ENCODE measurements around the gene RAC3.

RAC3 gene

GRCh38 chr17:82076785-82077591 lies 45.5 kb downstream of the RAC3 start:
- Histone ChIP-seq H3K27me3 (ENCODE audit: insufficient read depth, insufficient read length) (no peaks in the 10 kb centered on the region), H3K4me3 (ENCODE audit: insufficient read length, low read depth) (no peak overlapping the region), H3K9ac (ENCODE audit: insufficient read length, low read depth) (peak overlapping the region; percentile 45), H3K4me1 (ENCODE audit: insufficient read depth, insufficient read length) (peaks cover 19% of the 10 kb centered on the region), H3K9me3 (ENCODE audit: insufficient read depth, low read length) (no peaks in the 10 kb centered on the region), H3K36me3 (ENCODE audit: insufficient read depth, insufficient read length, low read length) (peaks cover 55% of the 10 kb centered on the region)
- TF ChIP-seq ZNF274 (IDR thresholded peaks at IDR 0.05; ENCODE audit: low read depth, low read length) = no peak
- TF ChIP-seq SUZ12 (IDR thresholded peaks at IDR 0.05; ENCODE audit: extremely low read depth, insufficient read depth, insufficient read length) = no peak
- TF ChIP-seq YY1 (IDR thresholded peaks at IDR 0.05; ENCODE audit: insufficient read depth, insufficient read length) = no peak
- DNase-seq (ENCODE audit: low read depth, low spot score) = no peak

- Histone ChIP-seq H3K4me1 (ENCODE audit: insufficient read depth, insufficient read length) (peaks cover 19% of the 10 kb centered on the region), H3K36me3 (ENCODE audit: insufficient read depth, insufficient read length, low read length) (peaks cover 63% of the 10 kb centered on the region), H3K9ac (ENCODE audit: insufficient read length, low read depth) (no peak overlapping the region), H3K4me3 (ENCODE audit: insufficient read length, low read depth) (no peak overlapping the region), H3K27me3 (ENCODE audit: insufficient read depth, insufficient read length) (no peaks in the 10 kb centered on the region), H3K9me3 (ENCODE audit: insufficient read depth, low read length) (no peaks in the 10 kb centered on the region)
- DNase-seq (ENCODE audit: low read depth, low spot score) = no peak
- TF ChIP-seq YY1 (IDR thresholded peaks at IDR 0.05; ENCODE audit: insufficient read depth, insufficient read length) (no peak), SUZ12 (IDR thresholded peaks at IDR 0.05; ENCODE audit: extremely low read depth, insufficient read depth, insufficient read length) (no peak), ZNF274 (IDR thresholded peaks at IDR 0.05; ENCODE audit: low read depth, low read length) (no peak)
Observed at GRCh38 chr17:82077617-82078358, 46.3 kb downstream of the RAC3 start.

GRCh38 chr17:82078433-82078832 lies 47.0 kb downstream of the RAC3 start:
- H3K36me3 ChIP-seq (ENCODE audit: insufficient read depth, insufficient read length, low read length) = peaks cover 70% of the 10 kb centered on the region
- H3K27me3 ChIP-seq (ENCODE audit: insufficient read depth, insufficient read length) = no peaks in the 10 kb centered on the region
- DNase-seq (ENCODE audit: low read depth, low spot score) = no peak
- peaks cover 19% of the 10 kb centered on the region for H3K4me1 ChIP-seq (ENCODE audit: insufficient read depth, insufficient read length)
- H3K9me3 ChIP-seq (ENCODE audit: insufficient read depth, low read length) = no peaks in the 10 kb centered on the region
- no peak overlapping the region for H3K4me3 ChIP-seq (ENCODE audit: insufficient read length, low read depth)
- H3K9ac ChIP-seq (ENCODE audit: insufficient read length, low read depth) = no peak overlapping the region
- no peak for TF ChIP-seq ZNF274 (IDR thresholded peaks at IDR 0.05; ENCODE audit: low read depth, low read length)
- TF ChIP-seq YY1 (IDR thresholded peaks at IDR 0.05; ENCODE audit: insufficient read depth, insufficient read length) = no peak
- no peak for TF ChIP-seq SUZ12 (IDR thresholded peaks at IDR 0.05; ENCODE audit: extremely low read depth, insufficient read depth, insufficient read length)

- Histone ChIP-seq H3K9me3 (ENCODE audit: insufficient read depth, low read length) (no peaks in the 10 kb centered on the region), H3K4me1 (ENCODE audit: insufficient read depth, insufficient read length) (peaks cover 19% of the 10 kb centered on the region), H3K27me3 (ENCODE audit: insufficient read depth, insufficient read length) (no peaks in the 10 kb centered on the region), H3K36me3 (ENCODE audit: insufficient read depth, insufficient read length, low read length) (peaks cover 77% of the 10 kb centered on the region), H3K9ac (ENCODE audit: insufficient read length, low read depth) (no peak overlapping the region), H3K4me3 (ENCODE audit: insufficient read length, low read depth) (no peak overlapping the region)
- DNase-seq (ENCODE audit: low read depth, low spot score) = no peak
- TF ChIP-seq YY1 (IDR thresholded peaks at IDR 0.05; ENCODE audit: insufficient read depth, insufficient read length) = no peak
- TF ChIP-seq ZNF274 (IDR thresholded peaks at IDR 0.05; ENCODE audit: low read depth, low read length) = no peak
- no peak for TF ChIP-seq SUZ12 (IDR thresholded peaks at IDR 0.05; ENCODE audit: extremely low read depth, insufficient read depth, insufficient read length)
Observed at GRCh38 chr17:82079001-82079677, 47.7 kb downstream of the RAC3 start.

DNA sequence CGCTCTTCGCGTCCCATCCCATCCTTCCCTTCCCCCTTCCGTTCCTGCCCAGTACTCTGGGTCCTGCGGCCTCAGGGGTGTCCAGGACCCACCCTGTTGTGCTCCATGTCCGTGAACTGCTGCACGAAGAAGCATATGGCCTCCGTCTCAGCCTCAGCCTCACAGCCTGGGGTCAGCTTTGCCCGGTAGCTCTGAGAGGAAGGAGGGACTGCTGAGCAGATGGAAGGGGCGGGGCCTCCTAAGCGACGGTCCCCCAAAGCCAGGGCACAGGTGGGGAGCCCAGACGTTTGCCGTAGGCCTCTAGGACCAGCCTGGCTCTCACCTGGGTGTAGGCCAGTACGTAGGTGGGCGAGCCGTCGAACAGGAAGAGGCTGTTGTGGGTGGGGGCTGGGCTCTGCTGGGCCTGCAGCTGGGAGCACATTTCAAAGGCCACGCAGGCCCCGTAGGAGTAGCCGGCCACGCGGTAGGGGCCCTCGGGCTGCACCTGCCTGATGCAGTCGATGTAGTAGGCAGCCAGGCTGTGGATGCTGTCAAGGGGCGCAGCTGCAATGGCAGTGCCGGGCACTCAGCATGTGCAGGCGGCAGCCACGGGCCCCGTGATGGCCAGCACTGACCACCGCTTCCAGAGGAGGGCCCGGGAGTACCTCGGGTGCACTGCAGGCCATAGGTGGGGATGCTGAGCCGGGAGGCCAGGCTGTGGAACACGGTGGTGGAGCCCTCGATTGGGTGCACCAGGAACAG lies 48.7 kb downstream of the RAC3 start:
- Histone ChIP-seq H3K4me3 (ENCODE audit: insufficient read length, low read depth) (no peak overlapping the region), H3K9me3 (ENCODE audit: insufficient read depth, low read length) (no peaks in the 10 kb centered on the region), H3K9ac (ENCODE audit: insufficient read length, low read depth) (peak overlapping the region; percentile 5), H3K36me3 (ENCODE audit: insufficient read depth, insufficient read length, low read length) (peaks cover 88% of the 10 kb centered on the region), H3K27me3 (ENCODE audit: insufficient read depth, insufficient read length) (no peaks in the 10 kb centered on the region), H3K4me1 (ENCODE audit: insufficient read depth, insufficient read length) (peaks cover 19% of the 10 kb centered on the region)
- DNase-seq (ENCODE audit: low read depth, low spot score) = no peak
- TF ChIP-seq ZNF274 (IDR thresholded peaks at IDR 0.05; ENCODE audit: low read depth, low read length) (no peak), SUZ12 (IDR thresholded peaks at IDR 0.05; ENCODE audit: extremely low read depth, insufficient read depth, insufficient read length) (no peak), YY1 (IDR thresholded peaks at IDR 0.05; ENCODE audit: insufficient read depth, insufficient read length) (no peak)

DNA sequence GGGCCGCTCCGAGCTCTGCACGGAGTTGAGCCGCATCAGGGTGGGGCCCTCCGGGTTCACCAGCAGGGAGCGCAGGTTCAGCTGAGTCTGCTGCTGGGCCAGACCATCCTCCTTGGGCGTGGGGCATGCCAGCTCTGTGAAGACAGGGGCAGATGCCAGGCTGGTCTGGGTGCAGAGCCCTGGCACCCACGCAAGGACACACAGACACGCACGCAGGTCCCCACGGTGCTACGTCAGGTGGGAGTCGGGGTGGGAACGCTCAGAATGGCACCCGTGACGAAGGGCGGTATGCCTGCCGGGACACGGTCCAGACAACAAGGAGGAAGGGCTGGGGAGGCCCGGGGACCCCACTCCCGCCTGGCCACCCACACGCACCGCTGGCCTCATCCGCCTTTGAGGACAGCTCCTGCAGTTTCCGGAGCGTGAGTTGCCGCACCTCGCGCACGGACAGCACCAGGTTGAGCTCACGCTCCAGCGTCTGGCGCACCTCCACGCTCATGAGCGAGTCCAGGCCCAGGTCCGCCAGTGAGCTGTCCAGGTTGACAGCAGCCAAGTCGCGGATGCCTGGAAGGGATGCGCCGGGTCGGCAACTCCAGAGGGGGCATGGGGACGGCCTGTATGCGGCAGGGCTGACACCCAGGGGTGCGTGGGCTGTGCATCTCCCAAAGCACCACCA lies 49.4 kb downstream of the RAC3 start:
- DNase-seq (ENCODE audit: low read depth, low spot score) = no peak
- peaks cover 95% of the 10 kb centered on the region for H3K36me3 ChIP-seq (ENCODE audit: insufficient read depth, insufficient read length, low read length)

More for the DNA sequence above, 49.4 kb downstream of the RAC3 start:
- Histone ChIP-seq H3K27me3 (ENCODE audit: insufficient read depth, insufficient read length) (no peaks in the 10 kb centered on the region), H3K9me3 (ENCODE audit: insufficient read depth, low read length) (no peaks in the 10 kb centered on the region), H3K9ac (ENCODE audit: insufficient read length, low read depth) (no peak overlapping the region), H3K4me1 (ENCODE audit: insufficient read depth, insufficient read length) (peaks cover 19% of the 10 kb centered on the region), H3K4me3 (ENCODE audit: insufficient read length, low read depth) (no peak overlapping the region)
- TF ChIP-seq SUZ12 (IDR thresholded peaks at IDR 0.05; ENCODE audit: extremely low read depth, insufficient read depth, insufficient read length) (no peak), ZNF274 (IDR thresholded peaks at IDR 0.05; ENCODE audit: low read depth, low read length) (no peak), YY1 (IDR thresholded peaks at IDR 0.05; ENCODE audit: insufficient read depth, insufficient read length) (no peak)
